Spleen (tissue), 11 donors: ENCODE measurements around the gene DYSF. TPM values are rescaled to one million over a fixed set of nuclear protein-coding genes. Genes with fewer than 3 reads are reported as not detected.

ENCODE experiments used
- DNase-seq: peaks from one replicate; pipeline ENCODE4 v3.0.0-alpha.2; 2020
- H3K27ac ChIP-seq, 8 donors: fragments of 200-600 bp; sonication (generic) in 7 of 8; 1 replicate in 4 of 8; 2 replicates in 4 of 8; pipeline versions ENCODE4 v1.5.0 to v1.8.0; 2016 to 2021; ENCODE audit warnings: inconsistent platforms in 4 of 8, mild to moderate bottlenecking in 4 of 8, moderate library complexity in 1 of 8
- H3K27me3 ChIP-seq, 7 donors: fragments of 200-600 bp; sonication (generic) in 6 of 7; replicated peaks in 1 of 7; 1 replicate in 4 of 7; 2 replicates in 3 of 7; pipeline versions ENCODE4 v1.5.0 to v1.8.0; 2016 to 2021; ENCODE audit warnings: inconsistent platforms in 3 of 7, mild to moderate bottlenecking in 1 of 7
- H3K36me3 ChIP-seq, 6 donors: fragments of 200-600 bp; sonication (generic) in 5 of 6; 1 replicate in 4 of 6; 2 replicates in 2 of 6; pipeline versions ENCODE4 v1.5.0 to v1.8.0; 2016 to 2021; ENCODE audit warnings: inconsistent platforms in 2 of 6
- H3K4me1 ChIP-seq, 6 donors: fragments of 200-600 bp; sonication (generic) in 5 of 6; 1 replicate in 3 of 6; 2 replicates in 3 of 6; pipeline versions ENCODE4 v1.5.0 to v1.8.0; 2016 to 2021; ENCODE audit warnings: inconsistent platforms in 3 of 6
- H3K4me3 ChIP-seq, 8 donors: fragments of 200-600 bp; sonication (generic) in 7 of 8; 1 replicate in 4 of 8; 2 replicates in 4 of 8; pipeline versions ENCODE4 v1.5.0 to v1.8.0; 2016 to 2021; ENCODE audit warnings: inconsistent platforms in 4 of 8, mild to moderate bottlenecking in 4 of 8, moderate library complexity in 2 of 8
- H3K9me3 ChIP-seq, 8 donors: fragments of 200-600 bp; sonication (generic) in 7 of 8; 1 replicate in 4 of 8; 2 replicates in 4 of 8; pipeline versions ENCODE4 v1.5.0 to v1.8.0; 2016 to 2021; ENCODE audit warnings: inconsistent platforms in 4 of 8
- POLR2A ChIP-seq, 3 donors: fragments of 450-650 bp; IDR thresholded peaks; one replicate each; pipeline ENCODE4 v1.5.1; 2017; ENCODE audit warnings: antibody characterized with exemption in 3 of 3, mild to moderate bottlenecking in 1 of 3
- POLR2AphosphoS5 ChIP-seq, 3 donors: sonication (generic); formaldehyde crosslinking; IDR thresholded peaks; one replicate each; pipeline ENCODE4 v1.5.1; 2017; ENCODE audit warnings: antibody characterized with exemption in 3 of 3
- WGBS, 5 donors: extraction: QIAGEN DNeasy Blood & Tissue Kit in 3 of 5; methylation state at CpG; one replicate each; pipeline versions ENCODE4 v1.1.5 to v1.1.7; 2013 to 2018; 5-methylcytosine and 5-hydroxymethylcytosine counted together
- intact Hi-C: fragments of 100-400 bp; cut with DNase I; formaldehyde crosslinking; loops from one replicate; pipeline ENCODE4 v1.15.0; 2023; ENCODE audit warnings: low total_unique reads
- polyA plus RNA-seq, 3 donors: library from polyadenylated mRNA; stranded (reverse); fragments of 200-250 nt; gene quantifications; one replicate each; pipeline ENCODE4 v1.2.1, GENCODE V29; 2013
- total RNA-seq, 7 donors: library from RNA; depleted of rRNA in 3 of 7; stranded (reverse); fragments of >200 nt in 3 of 7; fragmentation: NEBNext Ultra II Directional in 4 of 7; extraction: Animal tissue kit (Norgen Biotek cat#: 25700) in 4 of 7; gene quantifications; one replicate each; pipeline versions ENCODE4 v1.1.0 to v1.2.1, GENCODE V29; 2016 to 2021
- TF ChIP-seq, protein P1 (sequence below), 11 experiments: fragments of 200-600 bp in 7 of 11; fragments of 450-650 bp in 4 of 11; sonication (generic) in 4 of 11; IDR thresholded peaks in 8 of 11; conservative IDR thresholded peaks in 3 of 11; 1 replicate in 7 of 11; 2 replicates in 4 of 11; pipeline versions ENCODE4 v1.4.0 to v1.8.0; 2016 to 2021; ENCODE audit warnings: antibody characterized with exemption in 11 of 11, inconsistent platforms in 4 of 11, mild to moderate bottlenecking in 1 of 11
- donor health status: healthy with polysubstance abuse.
- donor health status: DM: no; HTN: no; CAD: no; lungs with moderate emphysema.
- donor health status: DM: no; HTN: no; CAD: no.
- donor health status: Bipolar disorder and iron deficiency.
- donor health status: healthy.
- donor health status: DM: no; HTN: no; CAD: no.
- donor health status: DM: yes; HTN: yes; CAD: no.

Gene DYSF
- total and polyA plus RNA-seq, 10 donors = 4.0 to 287 (median 124) TPM

DNA sequence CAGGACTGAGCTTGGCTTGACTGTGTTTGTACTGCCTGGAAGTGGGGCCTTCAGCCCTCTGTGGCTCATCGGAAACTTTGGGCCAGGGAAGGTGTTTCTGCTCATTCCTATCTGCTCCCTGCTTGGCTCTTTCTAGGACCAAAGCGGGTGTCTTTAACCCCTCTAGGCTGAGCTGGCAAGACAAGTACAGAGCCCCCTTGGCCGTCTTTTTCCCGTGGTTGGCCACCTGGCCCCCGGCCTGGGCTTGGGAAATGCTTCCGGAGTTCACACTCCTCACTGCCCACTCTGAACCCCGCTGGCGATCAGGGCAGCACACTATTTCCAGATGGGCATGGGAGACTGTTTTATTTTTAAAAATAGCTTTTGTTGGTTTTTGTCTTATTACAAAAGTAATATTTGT lies 243.0 kb downstream of the DYSF start:
- intact Hi-C loops = no loop called here
- peaks cover 0 to 11% (median 0%) of the 10 kb centered on the region in 7 donors for H3K27me3 ChIP-seq
- TF ChIP-seq, protein P1, sequence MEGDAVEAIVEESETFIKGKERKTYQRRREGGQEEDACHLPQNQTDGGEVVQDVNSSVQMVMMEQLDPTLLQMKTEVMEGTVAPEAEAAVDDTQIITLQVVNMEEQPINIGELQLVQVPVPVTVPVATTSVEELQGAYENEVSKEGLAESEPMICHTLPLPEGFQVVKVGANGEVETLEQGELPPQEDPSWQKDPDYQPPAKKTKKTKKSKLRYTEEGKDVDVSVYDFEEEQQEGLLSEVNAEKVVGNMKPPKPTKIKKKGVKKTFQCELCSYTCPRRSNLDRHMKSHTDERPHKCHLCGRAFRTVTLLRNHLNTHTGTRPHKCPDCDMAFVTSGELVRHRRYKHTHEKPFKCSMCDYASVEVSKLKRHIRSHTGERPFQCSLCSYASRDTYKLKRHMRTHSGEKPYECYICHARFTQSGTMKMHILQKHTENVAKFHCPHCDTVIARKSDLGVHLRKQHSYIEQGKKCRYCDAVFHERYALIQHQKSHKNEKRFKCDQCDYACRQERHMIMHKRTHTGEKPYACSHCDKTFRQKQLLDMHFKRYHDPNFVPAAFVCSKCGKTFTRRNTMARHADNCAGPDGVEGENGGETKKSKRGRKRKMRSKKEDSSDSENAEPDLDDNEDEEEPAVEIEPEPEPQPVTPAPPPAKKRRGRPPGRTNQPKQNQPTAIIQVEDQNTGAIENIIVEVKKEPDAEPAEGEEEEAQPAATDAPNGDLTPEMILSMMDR (IDR thresholded peaks at IDR 0.05 in 8 of 11, conservative IDR thresholded peaks at IDR 0.05 in 3 of 11) = no peak
- TF ChIP-seq POLR2A (IDR thresholded peaks at IDR 0.05) (no peak), POLR2AphosphoS5 (IDR thresholded peaks at IDR 0.05) (peak in 1 of 3 donors; percentile 8)
- no peak overlapping the region for H3K27ac ChIP-seq
- no peaks in the 10 kb centered on the region for H3K9me3 ChIP-seq
- peaks cover 0 to 6% (median 0%) of the 10 kb centered on the region in 6 donors for H3K4me1 ChIP-seq
- H3K36me3 ChIP-seq = no peaks in the 10 kb centered on the region
- WGBS, 5 donors = 51 to 62% (median 58%) methylated on average over 8 of the region's 8 CpGs
- DNase-seq = peak; percentile 47
- H3K4me3 ChIP-seq = no peak overlapping the region

DNA sequence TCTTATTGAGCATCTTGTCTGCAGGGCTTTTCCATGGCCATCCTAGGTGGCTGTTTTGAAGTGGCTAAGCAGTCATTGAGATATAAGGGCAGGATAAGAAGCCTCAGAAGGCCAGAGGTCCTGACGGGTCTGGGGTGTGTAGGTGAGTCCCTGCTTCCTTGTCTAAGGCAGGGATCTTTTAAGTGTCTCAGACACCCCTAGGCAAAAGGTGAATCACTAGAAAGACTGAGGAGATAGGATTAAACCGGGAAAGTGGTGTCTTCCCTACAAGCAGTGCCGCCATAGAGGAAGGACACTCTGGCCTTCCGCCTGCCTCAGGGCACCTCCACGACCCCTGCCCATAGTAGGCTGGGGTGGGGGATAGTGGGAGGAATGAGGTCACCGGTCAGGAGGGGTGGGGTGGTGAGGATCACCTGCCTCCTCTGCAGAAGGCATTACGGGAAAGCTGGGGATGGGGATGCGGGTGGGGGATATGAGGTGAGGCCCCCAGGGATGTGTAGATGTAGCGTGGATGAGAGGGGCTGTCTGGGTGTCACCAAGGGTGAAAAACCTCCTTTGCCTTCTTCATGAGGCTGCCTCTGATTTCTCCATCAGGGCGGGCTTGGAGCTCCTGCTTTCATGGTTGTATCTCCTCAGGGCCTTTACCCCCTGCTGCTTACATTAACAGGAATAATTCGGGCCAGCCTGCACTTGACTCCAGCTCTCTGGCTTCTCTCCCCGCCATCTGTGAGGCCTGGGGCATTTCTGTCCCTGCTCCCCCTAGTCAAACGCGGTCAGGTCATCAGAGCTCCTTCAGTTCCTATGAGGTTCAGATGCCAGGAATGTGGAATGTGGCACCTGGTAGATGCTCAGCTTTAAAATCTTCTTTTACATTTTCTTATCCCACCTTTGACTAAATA lies 244.0 kb downstream of the DYSF start:
- Histone ChIP-seq H3K27ac (no peak overlapping the region), H3K27me3 (peaks cover 0 to 11% (median 0%) of the 10 kb centered on the region in 7 donors), H3K36me3 (no peaks in the 10 kb centered on the region), H3K4me1 (no peaks in the 10 kb centered on the region), H3K9me3 (no peaks in the 10 kb centered on the region), H3K4me3 (no peak overlapping the region)
- WGBS, 5 donors = 88 to 93% (median 90%) methylated on average over 14 of the region's 14 CpGs
- intact Hi-C loops = no loop called here
- DNase-seq = peak; percentile 47
- no peak for TF ChIP-seq POLR2A (IDR thresholded peaks at IDR 0.05)
- TF ChIP-seq, protein P1 (IDR thresholded peaks at IDR 0.05 in 8 of 11, conservative IDR thresholded peaks at IDR 0.05 in 3 of 11) = no peak
- no peak for TF ChIP-seq POLR2AphosphoS5 (IDR thresholded peaks at IDR 0.05)

DNA sequence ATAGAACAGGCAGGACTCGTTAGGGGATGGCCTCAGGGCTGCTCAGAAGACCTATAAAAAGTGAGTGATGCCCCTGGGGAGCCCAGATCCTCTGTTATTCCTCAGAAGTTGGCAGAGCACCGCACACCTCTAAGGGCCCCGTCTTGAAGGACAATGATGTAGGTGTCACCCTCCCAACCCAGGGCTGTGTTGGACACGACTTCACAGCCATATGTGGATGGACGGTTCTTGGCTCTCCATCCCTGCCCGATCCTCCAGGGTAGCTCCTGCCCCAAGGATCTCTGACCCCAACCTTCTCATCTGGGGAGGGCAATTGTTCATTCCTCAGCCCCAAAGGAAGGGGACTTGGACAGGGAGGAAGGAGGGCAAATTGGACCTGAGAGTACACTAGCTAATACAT lies 246.1 kb downstream of the DYSF start:
- TF ChIP-seq POLR2AphosphoS5 (IDR thresholded peaks at IDR 0.05) (no peak), POLR2A (IDR thresholded peaks at IDR 0.05) (no peak)
- TF ChIP-seq, protein P1 (IDR thresholded peaks at IDR 0.05 in 8 of 11, conservative IDR thresholded peaks at IDR 0.05 in 3 of 11) = no peak
- peak; percentile 46 for DNase-seq
- Histone ChIP-seq H3K4me1 (no peaks in the 10 kb centered on the region), H3K9me3 (no peaks in the 10 kb centered on the region), H3K36me3 (no peaks in the 10 kb centered on the region), H3K27me3 (peaks cover 0 to 24% (median 0%) of the 10 kb centered on the region in 7 donors), H3K27ac (no peak overlapping the region), H3K4me3 (no peak overlapping the region)
- 77 to 82% (median 78%) methylated on average over 3 to 6 of the region's 6 CpGs for WGBS, 5 donors
- intact Hi-C loops = no loop called here

DNA sequence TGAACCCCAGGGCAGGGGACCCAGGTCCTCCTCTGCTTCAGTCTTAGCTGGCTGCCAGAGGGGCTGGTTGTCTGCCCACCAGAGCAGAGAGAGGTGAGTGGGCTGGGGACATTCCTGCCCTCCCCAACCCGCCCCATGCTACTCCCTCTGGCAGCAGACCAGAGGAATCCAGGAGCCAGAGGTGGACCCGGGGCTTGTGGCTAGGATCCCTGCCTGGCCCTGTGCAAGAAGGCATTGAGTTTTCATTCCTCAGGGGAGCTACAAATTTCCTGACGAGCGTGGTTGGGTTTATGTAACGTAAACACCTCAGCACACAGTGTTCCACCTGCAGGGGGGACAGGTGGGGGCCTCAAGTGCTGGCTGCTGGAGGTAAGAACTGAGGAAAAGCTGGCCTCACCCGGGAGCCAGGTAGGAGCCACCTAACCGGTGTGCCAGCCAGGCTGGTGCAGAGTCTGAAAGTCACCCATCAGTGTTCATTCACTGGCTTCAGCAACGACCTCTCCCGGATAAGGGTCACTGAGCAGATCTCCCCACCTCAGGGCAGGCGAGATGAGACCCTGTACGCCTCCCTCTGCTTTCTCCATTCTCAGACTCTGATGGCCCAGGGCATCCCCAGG lies 246.8 kb downstream of the DYSF start:
- DNase-seq = peak; percentile 59
- TF ChIP-seq POLR2A (IDR thresholded peaks at IDR 0.05) (no peak), POLR2AphosphoS5 (IDR thresholded peaks at IDR 0.05) (no peak)
- TF ChIP-seq, protein P1 (IDR thresholded peaks at IDR 0.05 in 8 of 11, conservative IDR thresholded peaks at IDR 0.05 in 3 of 11) = no peak
- H3K9me3 ChIP-seq = no peaks in the 10 kb centered on the region
- H3K4me3 ChIP-seq = no peak overlapping the region
- 86 to 90% (median 89%) methylated on average over 6 to 11 of the region's 11 CpGs for WGBS, 5 donors
- H3K27me3 ChIP-seq = peaks cover 0 to 26% (median 0%) of the 10 kb centered on the region in 7 donors
- no peak overlapping the region for H3K27ac ChIP-seq
- H3K4me1 ChIP-seq = no peaks in the 10 kb centered on the region
- intact Hi-C loops = no loop called here
- no peaks in the 10 kb centered on the region for H3K36me3 ChIP-seq
